GM12878 (cell line): ENCODE measurements around the gene ALOX12B. TPM values are rescaled to one million over a fixed set of nuclear protein-coding genes. Genes with fewer than 3 reads are reported as not detected.

ENCODE experiments used
- ASH2L ChIP-seq: fragments of 300-600, 200-600 bp; sonication (generic); IDR thresholded peaks from 2 replicates; pipeline ENCODE4 v1.6.1; 2017; ENCODE audit warnings: low read depth, mild to moderate bottlenecking, borderline replicate concordance
- BHLHE40 ChIP-seq, 2 experiments: fragments of 450-650 bp in 1 of 2; IDR thresholded peaks; 2 replicates each; pipeline ENCODE4 v1.6.1; 2011 to 2017; ENCODE audit warnings: low read depth in 2 of 2, borderline replicate concordance in 1 of 2, improper control_type of control experiment in 1 of 2, low read length in 1 of 2, mild to moderate bottlenecking in 1 of 2
- CEBPB ChIP-seq, 2 experiments: fragments of 150-350 bp in 1 of 2; IDR thresholded peaks; 2 replicates each; pipeline ENCODE4 v1.6.1; 2012 to 2014; ENCODE audit warnings: low read depth in 2 of 2, low read length in 2 of 2, borderline replicate concordance in 1 of 2, inconsistent platforms in 1 of 2
- CTCF ChIP-seq, 3 experiments: IDR thresholded peaks in 2 of 3; conservative IDR thresholded peaks in 1 of 3; 2 replicates each; pipeline ENCODE4 v1.5.1; 2011; ENCODE audit warnings: low read depth in 3 of 3, low read length in 3 of 3, mild to moderate bottlenecking in 3 of 3, control low read depth in 2 of 3, moderate library complexity in 2 of 3, inconsistent platforms in 1 of 3, mixed read lengths in 1 of 3; ENCODE audit not compliant: control insufficient read depth in 2 of 3, insufficient read depth in 1 of 3; ENCODE audit errors: extremely low read depth in 1 of 3
- DPF2 ChIP-seq: fragments of 450-650 bp; IDR thresholded peaks from 2 replicates; pipeline ENCODE4 v1.6.1; 2017; ENCODE audit warnings: mild to moderate bottlenecking
- EED ChIP-seq: sonication (generic); IDR thresholded peaks from 2 replicates; pipeline ENCODE4 v1.6.1; 2016; ENCODE audit warnings: antibody characterized with exemption, low read depth
- ELK1 ChIP-seq: IDR thresholded peaks from 2 replicates; pipeline ENCODE4 v1.6.1; 2012; ENCODE audit warnings: low read depth, low read length, improper control_type of control experiment
- FOXM1 ChIP-seq: IDR thresholded peaks from 2 replicates; pipeline ENCODE4 v1.6.1; 2012; ENCODE audit warnings: low read depth, mild to moderate bottlenecking, inconsistent platforms, low read length, moderate library complexity
- GATAD2B ChIP-seq: fragments of 450-650 bp; conservative IDR thresholded peaks from 2 replicates; pipeline ENCODE4 v1.6.1; 2017; ENCODE audit warnings: low read depth, mild to moderate bottlenecking, moderate library complexity
- HDGF ChIP-seq: fragments of 450-650 bp; IDR thresholded peaks from 2 replicates; pipeline ENCODE4 v1.6.1; 2016; ENCODE audit warnings: antibody characterized with exemption
- IKZF1 ChIP-seq: fragments of 450-650 bp; conservative IDR thresholded peaks from 2 replicates; pipeline ENCODE4 v1.6.1; 2017; ENCODE audit warnings: antibody characterized with exemption, mild to moderate bottlenecking
- JUNB ChIP-seq: IDR thresholded peaks from 2 replicates; pipeline ENCODE4 v1.6.1; 2016; ENCODE audit warnings: antibody characterized with exemption, mild to moderate bottlenecking
- LARP7 ChIP-seq: fragments of 450-650 bp; IDR thresholded peaks from 2 replicates; pipeline ENCODE4 v1.6.1; 2017; ENCODE audit warnings: mild to moderate bottlenecking
- NBN ChIP-seq: fragments of 450-650 bp; IDR thresholded peaks from 2 replicates; pipeline ENCODE4 v1.6.1; 2016
- NFXL1 ChIP-seq: fragments of 450-650 bp; IDR thresholded peaks from 2 replicates; pipeline ENCODE4 v1.6.1; 2017; ENCODE audit warnings: antibody characterized with exemption, mild to moderate bottlenecking, borderline replicate concordance
- NKRF ChIP-seq: fragments of 450-650 bp; conservative IDR thresholded peaks from 2 replicates; pipeline ENCODE4 v1.6.1; 2017; ENCODE audit warnings: mild to moderate bottlenecking, moderate library complexity
- NR2F1 ChIP-seq: fragments of 450-650 bp; conservative IDR thresholded peaks from 2 replicates; pipeline ENCODE4 v1.6.1; 2017; ENCODE audit warnings: mild to moderate bottlenecking
- RAD21 ChIP-seq: IDR thresholded peaks from 2 replicates; pipeline ENCODE4 v1.6.1; 2011; ENCODE audit warnings: mild to moderate bottlenecking, low read depth, low read length, moderate library complexity; ENCODE audit not compliant: insufficient read depth
- RBBP5 ChIP-seq: fragments of 200-600 bp; sonication (generic); conservative IDR thresholded peaks from 2 replicates; pipeline ENCODE4 v1.6.1; 2016
- RELA ChIP-seq: fragments of 450-650 bp; IDR thresholded peaks from 2 replicates; pipeline ENCODE4 v1.8.0; 2014; ENCODE audit warnings: borderline replicate concordance; ENCODE audit not compliant: partially characterized antibody
- SMAD1 ChIP-seq: fragments of 450-650 bp; IDR thresholded peaks from 2 replicates; pipeline ENCODE4 v1.6.1; 2018; ENCODE audit warnings: mild to moderate bottlenecking, low read depth; ENCODE audit not compliant: partially characterized antibody
- SMC3 ChIP-seq: IDR thresholded peaks from 2 replicates; pipeline ENCODE4 v1.6.1; 2011; ENCODE audit warnings: low read length, improper control_type of control experiment, borderline replicate concordance
- STAT1 ChIP-seq: fragments of 450-650 bp; conservative IDR thresholded peaks from 2 replicates; pipeline ENCODE4 v1.6.1; 2014; ENCODE audit warnings: antibody characterized with exemption, mild to moderate bottlenecking
- TCF3 ChIP-seq: IDR thresholded peaks from 2 replicates; pipeline ENCODE4 v1.6.1; 2012; ENCODE audit warnings: low read depth, mild to moderate bottlenecking, low read length, borderline replicate concordance; ENCODE audit not compliant: insufficient read depth
- ZNF24 ChIP-seq: fragments of 450-650 bp; IDR thresholded peaks from 2 replicates; pipeline ENCODE4 v1.6.1; 2017; ENCODE audit warnings: antibody characterized with exemption, mild to moderate bottlenecking
- ZNF384 ChIP-seq: IDR thresholded peaks from 2 replicates; pipeline ENCODE4 v1.6.1; 2012; ENCODE audit warnings: low read depth, mild to moderate bottlenecking, low read length, improper control_type of control experiment, borderline replicate concordance
- polyA plus RNA-seq, 11 experiments: library from polyadenylated mRNA; depleted of rRNA in 4 of 11; unstranded in 6 of 11; stranded (reverse) in 5 of 11; fragments of >200 nt; fragmentation: Nextera tagmentation in 4 of 11; fragmentation: Illumina TruSeq in 1 of 11; extraction: Ambion mirVana in 4 of 11; extraction: Trizol in 1 of 11; gene quantifications; 1 replicate in 1 of 11; 2 replicates in 10 of 11; pipeline versions ENCODE4 v1.2.1 to v1.2.3, GENCODE V29; 2011 to 2016; ENCODE audit warnings: inconsistent platforms in 2 of 11, missing spikeins in 2 of 11, low read depth in 1 of 11
- total RNA-seq, 4 experiments: library from RNA; depleted of rRNA in 3 of 4; stranded (reverse); fragments of >200 nt in 3 of 4; fragmentation: Illumina TruSeq in 1 of 4; extraction: Trizol in 1 of 4; gene quantifications; 2 replicates each; pipeline versions ENCODE4 v1.2.1 to v1.2.3, GENCODE V29; 2013 to 2021
- TF ChIP-seq, protein P1 (sequence below): IDR thresholded peaks from 2 replicates; pipeline ENCODE4 v1.6.1; 2012; ENCODE audit warnings: low read depth, low read length, improper control_type of control experiment

ALOX12B gene
- total and polyA plus RNA-seq, 10 of the 15 experiments (the other 5 are each of a cell fraction or from before 2014, with no cell fraction given): 0.17 to 0.54 TPM; not detected in 8

GRCh38 chr17:8121681-8122421, 34.3 kb upstream of the ALOX12B start (continued):
- TF ChIP-seq DPF2 (peak; percentile 68), SMC3 (peak; percentile 43; the same call in 1 of the 2 replicates), RELA (peak; percentile 46), HDGF (0 out of 2 replicates have a peak, but pooled peaks have one; percentile 43), TCF3 (peak; percentile 75), STAT1 (no peak), CTCF (IDR thresholded peaks at IDR 0.05 in 2 of 3, conservative IDR thresholded peaks at IDR 0.05 in 1 of 3; ENCODE audit: control insufficient read depth in 2 of 3, extremely low read depth in 1 of 3, insufficient read depth in 1 of 3, low read depth in 3 of 3, low read length in 3 of 3) (peak; percentile 57 to 82 (median 76); a peak in 5 of 6 replicates), NFXL1 (no peak), CEBPB (IDR thresholded peaks at IDR 0.05; ENCODE audit: borderline replicate concordance in 1 of 2, low read depth in 2 of 2, low read length in 2 of 2) (no peak), JUNB (no peak), ELK1 (0 out of 2 replicates have a peak, but pooled peaks have one; percentile 6), ZNF384 (no peak), EED (0 out of 2 replicates have a peak, but pooled peaks have one; percentile 48), GATAD2B (peak; percentile 94), ZNF24 (peak; percentile 50; the same call in 1 of the 2 replicates), FOXM1 (no peak), NBN (0 out of 2 replicates have a peak, but pooled peaks have one; percentile 5), ASH2L (no peak), IKZF1 (peak; percentile 80), SMAD1 (no peak), NR2F1 (peak; percentile 59), RBBP5 (no peak), LARP7 (peak; percentile 95), RAD21 (peak; percentile 67), NKRF (peak; percentile 74; the same call in 1 of the 2 replicates), BHLHE40 (IDR thresholded peaks at IDR 0.05; ENCODE audit: borderline replicate concordance in 1 of 2, low read depth in 2 of 2, low read length in 1 of 2) (peak in 1 of 2 experiments; percentile 53; a peak in 1 of 4 replicates)
- TF ChIP-seq, protein P1, sequence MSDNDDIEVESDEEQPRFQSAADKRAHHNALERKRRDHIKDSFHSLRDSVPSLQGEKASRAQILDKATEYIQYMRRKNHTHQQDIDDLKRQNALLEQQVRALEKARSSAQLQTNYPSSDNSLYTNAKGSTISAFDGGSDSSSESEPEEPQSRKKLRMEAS: no peak
